C4-2B (cell line): ENCODE data around the gene PSMD12.

Experiments
- ZFX ChIP-seq: fragments of 450-650 bp; IDR thresholded peaks from 2 replicates; pipeline ENCODE4 v1.6.1; 2017
- TF ChIP-seq, protein P1 (sequence below): fragments of 450-650 bp; conservative IDR thresholded peaks from 2 replicates; pipeline ENCODE4 v1.5.1; 2017; ENCODE audit warnings: mild to moderate bottlenecking

DNA sequence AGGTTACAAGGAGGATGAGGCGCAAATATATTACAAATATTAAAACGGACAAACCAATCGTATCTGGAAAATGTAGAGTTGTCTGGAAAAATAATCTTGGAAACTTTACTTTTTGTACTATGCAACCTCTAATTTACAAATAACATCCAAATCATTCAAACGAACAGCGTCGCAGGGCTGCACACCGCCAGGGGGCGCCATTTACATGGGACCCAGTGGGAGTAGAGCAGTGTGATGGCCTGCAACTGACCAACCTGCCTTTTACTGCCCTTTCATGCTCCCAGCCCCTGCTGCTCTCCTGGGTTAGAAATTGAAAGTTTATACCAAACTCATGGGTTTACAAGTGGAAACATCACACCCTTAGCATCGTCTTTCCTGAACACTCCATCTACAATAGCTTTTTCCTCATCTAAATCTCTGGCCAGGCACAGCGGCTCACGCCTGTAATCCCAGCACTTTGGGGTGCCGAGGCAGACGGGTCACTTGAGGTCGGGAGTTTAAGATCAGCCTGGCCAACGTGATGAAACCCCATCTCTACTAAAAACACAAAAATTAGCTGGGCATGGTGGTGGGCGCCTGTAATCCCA, 20.7 kb upstream of the PSMD12 start:
- TF ChIP-seq, protein P1, sequence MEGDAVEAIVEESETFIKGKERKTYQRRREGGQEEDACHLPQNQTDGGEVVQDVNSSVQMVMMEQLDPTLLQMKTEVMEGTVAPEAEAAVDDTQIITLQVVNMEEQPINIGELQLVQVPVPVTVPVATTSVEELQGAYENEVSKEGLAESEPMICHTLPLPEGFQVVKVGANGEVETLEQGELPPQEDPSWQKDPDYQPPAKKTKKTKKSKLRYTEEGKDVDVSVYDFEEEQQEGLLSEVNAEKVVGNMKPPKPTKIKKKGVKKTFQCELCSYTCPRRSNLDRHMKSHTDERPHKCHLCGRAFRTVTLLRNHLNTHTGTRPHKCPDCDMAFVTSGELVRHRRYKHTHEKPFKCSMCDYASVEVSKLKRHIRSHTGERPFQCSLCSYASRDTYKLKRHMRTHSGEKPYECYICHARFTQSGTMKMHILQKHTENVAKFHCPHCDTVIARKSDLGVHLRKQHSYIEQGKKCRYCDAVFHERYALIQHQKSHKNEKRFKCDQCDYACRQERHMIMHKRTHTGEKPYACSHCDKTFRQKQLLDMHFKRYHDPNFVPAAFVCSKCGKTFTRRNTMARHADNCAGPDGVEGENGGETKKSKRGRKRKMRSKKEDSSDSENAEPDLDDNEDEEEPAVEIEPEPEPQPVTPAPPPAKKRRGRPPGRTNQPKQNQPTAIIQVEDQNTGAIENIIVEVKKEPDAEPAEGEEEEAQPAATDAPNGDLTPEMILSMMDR: peak; percentile 91
- TF ChIP-seq ZFX: no peak
